Endodermal cell (in vitro differentiated cells): ENCODE measurements around the gene MRPL18. TPM values are rescaled to one million over a fixed set of nuclear protein-coding genes. Genes with fewer than 3 reads are reported as not detected.

Experiments used
- DNase-seq: peaks from one replicate; pipeline ENCODE4 v3.0.0-alpha.2; 2017
- H3K27ac ChIP-seq: 2 replicates; pipeline ENCODE4 v1.5.1; 2013; ENCODE audit warnings: mild to moderate bottlenecking, low read depth, low read length, moderate library complexity
- H3K27me3 ChIP-seq: 2 replicates; pipeline ENCODE4 v1.6.1; 2013; ENCODE audit warnings: mild to moderate bottlenecking, low read length, moderate library complexity; ENCODE audit not compliant: insufficient read depth, control insufficient read depth, poor library complexity, severe bottlenecking
- H3K36me3 ChIP-seq: 2 replicates; pipeline ENCODE4 v1.7.0; 2013; ENCODE audit warnings: mild to moderate bottlenecking, low read length, moderate library complexity; ENCODE audit not compliant: control insufficient read depth, insufficient read depth
- H3K4me1 ChIP-seq: one replicate; pipeline ENCODE4 v1.7.0; 2013; ENCODE audit warnings: low read length; ENCODE audit not compliant: control insufficient read depth, insufficient read depth
- H3K4me3 ChIP-seq: 2 replicates; pipeline ENCODE4 v1.5.1; 2013; ENCODE audit warnings: mild to moderate bottlenecking, low read length, moderate library complexity
- H3K9ac ChIP-seq: 2 replicates; pipeline ENCODE4 v1.6.1; 2013; ENCODE audit warnings: mild to moderate bottlenecking, low read length, moderate library complexity; ENCODE audit not compliant: poor library complexity, severe bottlenecking; ENCODE audit errors: extremely low read depth
- H3K9me3 ChIP-seq: 2 replicates; pipeline ENCODE4 v1.6.1; 2013; ENCODE audit warnings: mild to moderate bottlenecking, low read length, moderate library complexity; ENCODE audit not compliant: control insufficient read depth
- H3K27ac Mint-ChIP-seq: 2 replicates; pipeline ENCODE4 v1.8.0; 2020; ENCODE audit warnings: mixed read lengths
- H3K27me3 Mint-ChIP-seq: 2 replicates; pipeline ENCODE4 v1.8.0; 2021; ENCODE audit warnings: mild to moderate bottlenecking, mixed read lengths; ENCODE audit not compliant: insufficient read depth
- H3K36me3 Mint-ChIP-seq: 2 replicates; pipeline ENCODE4 v1.8.0; 2020; ENCODE audit warnings: low read depth, mixed read lengths
- H3K4me1 Mint-ChIP-seq: 2 replicates; pipeline ENCODE4 v1.8.0; 2020; ENCODE audit warnings: mixed read lengths
- H3K4me3 Mint-ChIP-seq: 2 replicates; pipeline ENCODE4 v1.8.0; 2020; ENCODE audit warnings: mild to moderate bottlenecking, moderate library complexity, mixed read lengths
- H3K9me3 Mint-ChIP-seq: 2 replicates; pipeline ENCODE4 v1.8.0; 2020; ENCODE audit warnings: mild to moderate bottlenecking, mixed read lengths
- CTCF ChIP-seq: fragments of 200-600 bp; sonication (generic); conservative IDR thresholded peaks from 2 replicates; pipeline ENCODE4 v1.5.0; 2021; ENCODE audit warnings: antibody characterized with exemption, mild to moderate bottlenecking
- WGBS, 2 experiments: methylation state at CpG; one replicate each; pipeline versions ENCODE4 v1.1.5 to v1.1.7; 2013; ENCODE audit warnings: missing lambda C conversion rate in 2 of 2, mixed read lengths in 1 of 2; ENCODE audit not compliant: insufficient coverage in 1 of 2, insufficient read length in 1 of 2; 5-methylcytosine and 5-hydroxymethylcytosine counted together
- total RNA-seq, 2 donors: library from RNA; stranded (reverse); fragmentation: NEBNext Ultra II Directional in 1 of 2; extraction: Animal tissue kit (Norgen Biotek cat#: 25700) in 1 of 2; gene quantifications; 2 replicates in 1 of 2; 3 replicates in 1 of 2; pipeline ENCODE4 v1.2.1, GENCODE V29; 2021

The MRPL18 gene
- total RNA-seq, 2 donors from 2014 or later = 46.7 to 56.9 TPM

- H3K27ac ChIP-seq = no peak overlapping the region
- H3K9ac ChIP-seq = no peak overlapping the region
- Mint-ChIP-seq H3K4me3 (no peak overlapping the region), H3K36me3 (peaks cover 73% of the 10 kb centered on the region), H3K27me3 (no peaks in the 10 kb centered on the region), H3K9me3 (no peaks in the 10 kb centered on the region), H3K27ac (no peak overlapping the region), H3K4me1 (peaks cover 9% of the 10 kb centered on the region)
- no peaks in the 10 kb centered on the region for H3K9me3 ChIP-seq
- peaks cover 5% of the 10 kb centered on the region for H3K4me1 ChIP-seq
- peaks cover 99% of the 10 kb centered on the region for H3K36me3 ChIP-seq
- no peak for TF ChIP-seq CTCF
- H3K4me3 ChIP-seq = no peak overlapping the region
- no peak for DNase-seq
- H3K27me3 ChIP-seq = no peaks in the 10 kb centered on the region
- WGBS, 2 experiments = 86 to 97% methylated on average over 5 of the region's 6 CpGs
Measured at GRCh38 chr6:159753081-159753872, 37.0 kb upstream of the MRPL18 start.

GRCh38 chr6:159754401-159754800 lies 35.9 kb upstream of the MRPL18 start:
- Mint-ChIP-seq H3K4me3 (no peak overlapping the region), H3K4me1 (peaks cover 9% of the 10 kb centered on the region), H3K36me3 (peaks cover 67% of the 10 kb centered on the region), H3K9me3 (no peaks in the 10 kb centered on the region), H3K27me3 (no peaks in the 10 kb centered on the region), H3K27ac (no peak overlapping the region)
- 85 to 100% methylated on average over 2 of the region's 2 CpGs for WGBS, 2 experiments
- Histone ChIP-seq H3K27ac (no peak overlapping the region), H3K27me3 (no peaks in the 10 kb centered on the region), H3K9me3 (no peaks in the 10 kb centered on the region), H3K4me3 (no peak overlapping the region), H3K4me1 (peaks cover 5% of the 10 kb centered on the region), H3K9ac (no peak overlapping the region), H3K36me3 (peaks cover 97% of the 10 kb centered on the region)
- no peak for TF ChIP-seq CTCF
- DNase-seq = no peak

- peaks cover 93% of the 10 kb centered on the region for H3K36me3 ChIP-seq
Measured at GRCh38 chr6:159754959-159755914, 35.0 kb upstream of the MRPL18 start.

More at GRCh38 chr6:159754959-159755914, 35.0 kb upstream of the MRPL18 start:
- Mint-ChIP-seq H3K9me3 (no peaks in the 10 kb centered on the region), H3K4me3 (no peak overlapping the region), H3K36me3 (peaks cover 61% of the 10 kb centered on the region), H3K27me3 (no peaks in the 10 kb centered on the region), H3K27ac (peak overlapping the region; percentile 57), H3K4me1 (peaks cover 10% of the 10 kb centered on the region)
- no peak for DNase-seq
- Histone ChIP-seq H3K9me3 (no peaks in the 10 kb centered on the region), H3K4me3 (no peak overlapping the region), H3K27ac (no peak overlapping the region), H3K4me1 (peaks cover 8% of the 10 kb centered on the region), H3K9ac (no peak overlapping the region), H3K27me3 (no peaks in the 10 kb centered on the region)
- WGBS, 2 experiments = 96 to 98% methylated on average over 8 to 15 of the region's 15 CpGs
- no peak for TF ChIP-seq CTCF
